Mesothelial cell of epicardium (in vitro differentiated cells): ENCODE data around the gene IQCM. TPM values are rescaled to one million over a fixed set of nuclear protein-coding genes. Genes with fewer than 3 reads are reported as not detected.

Experiments used
- DNase-seq, 2 experiments: peaks; one replicate each; pipeline ENCODE4 v3.0.0; 2021; ENCODE audit warnings: low spot score in 2 of 2; ENCODE audit not compliant: unreplicated experiment in 2 of 2
- H3K27ac Mint-ChIP-seq: 2 replicates; pipeline ENCODE4 v1.8.0; 2021; ENCODE audit warnings: mixed read lengths
- H3K27me3 Mint-ChIP-seq: 2 replicates; pipeline ENCODE4 v1.8.0; 2021; ENCODE audit warnings: low read depth, mixed read lengths
- H3K36me3 Mint-ChIP-seq: 2 replicates; pipeline ENCODE4 v1.8.0; 2021; ENCODE audit warnings: mixed read lengths
- H3K4me1 Mint-ChIP-seq: 2 replicates; pipeline ENCODE4 v1.8.0; 2021; ENCODE audit warnings: mixed read lengths
- H3K4me3 Mint-ChIP-seq: 2 replicates; pipeline ENCODE4 v1.8.0; 2021; ENCODE audit warnings: mild to moderate bottlenecking, moderate library complexity, mixed read lengths
- H3K9me3 Mint-ChIP-seq: 2 replicates; pipeline ENCODE4 v1.8.0; 2021; ENCODE audit warnings: mixed read lengths
- total RNA-seq: library from RNA; stranded (reverse); gene quantifications from 3 replicates; pipeline ENCODE4 v1.2.1, GENCODE V29; 2021
- TF ChIP-seq, protein P1 (sequence below): fragments of 200-600 bp; sonication (generic); IDR thresholded peaks from one replicate; pipeline ENCODE4 v1.5.0; 2021; ENCODE audit warnings: antibody characterized with exemption; ENCODE audit not compliant: unreplicated experiment

The IQCM gene
- total RNA-seq, 1 donor from 2014 or later = 0.94 TPM

DNA sequence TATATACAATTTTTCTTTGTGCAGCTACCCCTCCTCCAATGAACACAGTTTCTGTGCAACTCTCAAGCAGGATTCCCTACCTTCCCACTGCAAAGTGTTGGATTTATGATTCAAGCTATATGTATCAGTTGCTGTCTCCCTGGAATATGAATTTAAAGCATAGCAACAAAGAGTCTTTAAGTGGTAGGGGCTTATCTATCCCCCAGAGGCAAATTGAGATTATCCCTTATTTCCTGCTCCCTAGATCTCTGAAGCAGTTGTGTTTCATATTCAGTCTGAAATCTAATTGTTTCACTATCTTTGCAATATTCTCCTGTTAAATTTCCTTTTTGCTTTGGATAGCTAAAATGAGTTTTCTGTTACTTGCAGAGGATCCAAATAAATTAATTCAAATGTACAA lies 263.0 kb downstream of the IQCM start:
- DNase-seq = no peak
- H3K4me3 Mint-ChIP-seq = no peak overlapping the region
- no peaks in the 10 kb centered on the region for H3K27me3 Mint-ChIP-seq
- TF ChIP-seq, protein P1, sequence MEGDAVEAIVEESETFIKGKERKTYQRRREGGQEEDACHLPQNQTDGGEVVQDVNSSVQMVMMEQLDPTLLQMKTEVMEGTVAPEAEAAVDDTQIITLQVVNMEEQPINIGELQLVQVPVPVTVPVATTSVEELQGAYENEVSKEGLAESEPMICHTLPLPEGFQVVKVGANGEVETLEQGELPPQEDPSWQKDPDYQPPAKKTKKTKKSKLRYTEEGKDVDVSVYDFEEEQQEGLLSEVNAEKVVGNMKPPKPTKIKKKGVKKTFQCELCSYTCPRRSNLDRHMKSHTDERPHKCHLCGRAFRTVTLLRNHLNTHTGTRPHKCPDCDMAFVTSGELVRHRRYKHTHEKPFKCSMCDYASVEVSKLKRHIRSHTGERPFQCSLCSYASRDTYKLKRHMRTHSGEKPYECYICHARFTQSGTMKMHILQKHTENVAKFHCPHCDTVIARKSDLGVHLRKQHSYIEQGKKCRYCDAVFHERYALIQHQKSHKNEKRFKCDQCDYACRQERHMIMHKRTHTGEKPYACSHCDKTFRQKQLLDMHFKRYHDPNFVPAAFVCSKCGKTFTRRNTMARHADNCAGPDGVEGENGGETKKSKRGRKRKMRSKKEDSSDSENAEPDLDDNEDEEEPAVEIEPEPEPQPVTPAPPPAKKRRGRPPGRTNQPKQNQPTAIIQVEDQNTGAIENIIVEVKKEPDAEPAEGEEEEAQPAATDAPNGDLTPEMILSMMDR = no peak
- no peak overlapping the region for H3K27ac Mint-ChIP-seq
- no peaks in the 10 kb centered on the region for H3K36me3 Mint-ChIP-seq
- peaks cover 7% of the 10 kb centered on the region for H3K9me3 Mint-ChIP-seq
- peaks cover 9% of the 10 kb centered on the region for H3K4me1 Mint-ChIP-seq

DNA sequence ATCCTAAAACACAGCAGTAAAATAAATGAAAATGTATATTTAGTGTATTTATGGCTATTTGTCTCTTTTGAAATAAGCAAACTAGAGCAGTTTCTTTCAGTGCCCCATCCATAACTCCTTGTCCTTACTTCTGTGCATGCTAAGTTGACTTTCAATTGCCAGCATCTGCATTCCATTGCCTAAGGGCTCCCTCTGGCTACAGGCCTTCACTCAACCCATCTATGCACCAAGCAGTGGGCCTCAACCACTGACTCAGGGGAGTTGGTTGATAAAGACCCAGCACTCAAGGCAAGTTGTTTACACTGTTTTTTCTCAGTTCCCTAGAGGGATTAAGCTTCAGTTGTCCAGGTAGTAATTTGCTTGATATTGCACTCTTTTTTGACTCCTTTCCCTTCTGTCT lies 265.7 kb downstream of the IQCM start:
- no peak for DNase-seq
- Mint-ChIP-seq H3K36me3 (no peaks in the 10 kb centered on the region), H3K4me1 (peaks cover 9% of the 10 kb centered on the region), H3K27ac (no peak overlapping the region), H3K27me3 (no peaks in the 10 kb centered on the region), H3K9me3 (peaks cover 16% of the 10 kb centered on the region), H3K4me3 (no peak overlapping the region)
- TF ChIP-seq, protein P1 = no peak

DNA sequence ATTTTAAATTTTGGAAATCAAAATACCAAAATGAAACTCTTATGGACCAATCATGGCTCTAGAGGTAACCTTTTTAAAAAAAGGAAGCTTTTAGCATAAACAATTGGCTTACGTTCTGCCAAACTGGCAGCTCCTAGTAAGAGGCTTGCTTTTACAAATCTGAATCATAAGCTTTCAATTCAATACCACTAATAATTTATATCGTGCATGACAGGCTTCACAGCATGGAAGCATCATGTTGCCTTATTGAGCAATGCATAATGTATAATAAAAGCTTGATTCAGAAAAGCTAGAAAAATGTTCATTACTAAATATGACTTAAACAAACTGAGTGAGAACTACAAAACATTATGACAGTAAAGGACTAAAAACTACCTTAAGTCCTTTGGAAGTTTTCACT lies 280.9 kb downstream of the IQCM start:
- Mint-ChIP-seq H3K36me3 (peaks cover 7% of the 10 kb centered on the region), H3K27me3 (no peaks in the 10 kb centered on the region), H3K9me3 (peaks cover 43% of the 10 kb centered on the region), H3K27ac (no peak overlapping the region), H3K4me3 (no peak overlapping the region), H3K4me1 (no peaks in the 10 kb centered on the region)
- DNase-seq = no peak
- TF ChIP-seq, protein P1 = no peak

DNA sequence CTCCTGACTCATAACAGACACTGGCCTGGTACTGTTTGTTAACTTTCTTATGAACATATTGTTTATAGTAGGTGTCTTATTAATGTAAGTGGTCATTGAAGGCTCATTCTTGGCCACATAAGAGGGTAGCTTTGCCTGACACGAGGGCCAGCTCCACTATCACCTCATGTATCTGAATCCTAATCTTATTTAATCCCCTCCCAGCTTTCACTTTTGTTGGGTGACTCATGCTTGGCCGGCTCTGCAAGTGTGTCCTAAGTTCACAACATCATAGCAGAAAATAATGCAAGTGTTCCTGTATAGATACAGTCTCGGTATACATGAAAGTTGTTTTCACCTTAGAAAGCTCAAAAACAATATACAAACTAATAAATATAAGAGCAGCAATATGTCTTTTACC lies 283.8 kb downstream of the IQCM start:
- peaks cover 28% of the 10 kb centered on the region for H3K9me3 Mint-ChIP-seq
- no peak overlapping the region for H3K27ac Mint-ChIP-seq
- no peaks in the 10 kb centered on the region for H3K27me3 Mint-ChIP-seq
- TF ChIP-seq, protein P1 = no peak
- no peaks in the 10 kb centered on the region for H3K36me3 Mint-ChIP-seq
- H3K4me3 Mint-ChIP-seq = no peak overlapping the region
- no peak for DNase-seq
- no peaks in the 10 kb centered on the region for H3K4me1 Mint-ChIP-seq

DNA sequence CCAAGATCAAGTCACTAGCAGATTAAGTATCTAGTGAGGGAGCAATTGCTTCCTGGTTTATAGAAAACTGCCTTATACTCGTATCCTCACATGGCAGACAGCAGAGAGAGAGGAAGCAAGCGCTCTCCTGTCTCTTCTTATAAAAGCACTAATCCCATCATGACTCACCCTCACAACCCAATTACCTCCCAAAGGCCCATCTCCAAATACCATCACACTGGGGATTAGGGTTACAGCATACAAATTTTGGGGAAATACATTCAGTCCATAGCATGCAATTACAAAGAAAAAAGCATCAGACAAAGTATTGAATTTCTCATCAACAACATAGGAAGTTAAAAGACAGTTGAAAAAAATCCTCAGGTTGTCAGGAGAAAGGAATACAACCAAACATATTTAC lies 292.6 kb downstream of the IQCM start:
- TF ChIP-seq, protein P1 = no peak
- Mint-ChIP-seq H3K4me1 (peaks cover 2% of the 10 kb centered on the region), H3K27ac (no peak overlapping the region), H3K9me3 (peaks cover 11% of the 10 kb centered on the region), H3K27me3 (no peaks in the 10 kb centered on the region), H3K4me3 (no peak overlapping the region), H3K36me3 (no peaks in the 10 kb centered on the region)
- no peak for DNase-seq
